ENCODE data around the gene GPC3. TPM values are rescaled to one million over a fixed set of nuclear protein-coding genes. Genes with fewer than 3 reads are reported as not detected.

Gene GPC3
- total and polyA plus RNA-seq, 8 donors = 0.46 to 137 (median 4.4) TPM

GRCh38 chrX:133742602-133743305 lies 242.6 kb downstream of the GPC3 start:
- no peak overlapping the region for H3K4me3 ChIP-seq
- WGBS, 5 donors = 43 to 68% (median 54%) methylated on average over 3 of the region's 3 CpGs
- no peak for DNase-seq
- no peaks in the 10 kb centered on the region for H3K4me1 ChIP-seq
- H3K27ac ChIP-seq = no peak overlapping the region
- H3K36me3 ChIP-seq = no peaks in the 10 kb centered on the region
- intact Hi-C loops (cut with DNase I; ENCODE audit: low total_unique reads) = no loop called here
- TF ChIP-seq CTCF (IDR thresholded peaks at IDR 0.05) (no peak), EP300 (IDR thresholded peaks at IDR 0.05) (no peak), POLR2A (IDR thresholded peaks at IDR 0.05) (no peak), POLR2AphosphoS5 (IDR thresholded peaks at IDR 0.05) (no peak)
- H3K9me3 ChIP-seq = no peaks in the 10 kb centered on the region
- peaks cover 0 to 5% (median 4%) of the 10 kb centered on the region in 3 donors for H3K27me3 ChIP-seq

- Histone ChIP-seq H3K9me3 (no peaks in the 10 kb centered on the region), H3K4me1 (no peaks in the 10 kb centered on the region), H3K27me3 (peaks cover 0 to 4% (median 0%) of the 10 kb centered on the region in 3 donors), H3K36me3 (no peaks in the 10 kb centered on the region), H3K27ac (no peak overlapping the region), H3K4me3 (no peak overlapping the region)
- intact Hi-C loops (cut with DNase I; ENCODE audit: low total_unique reads) = no loop called here
- TF ChIP-seq POLR2AphosphoS5 (IDR thresholded peaks at IDR 0.05) = no peak
- TF ChIP-seq POLR2A (IDR thresholded peaks at IDR 0.05) = no peak
- TF ChIP-seq EP300 (IDR thresholded peaks at IDR 0.05) = no peak
- TF ChIP-seq CTCF (IDR thresholded peaks at IDR 0.05) = no peak
- no peak for DNase-seq
- 61 to 94% (median 75%) methylated on average over 2 of the region's 2 CpGs for WGBS, 5 donors
Observed at GRCh38 chrX:133741303-133741702, 244.1 kb downstream of the GPC3 start.

GRCh38 chrX:133726642-133727041 lies 258.8 kb downstream of the GPC3 start:
- Histone ChIP-seq H3K9me3 (no peaks in the 10 kb centered on the region), H3K4me3 (no peak overlapping the region), H3K4me1 (no peaks in the 10 kb centered on the region), H3K36me3 (no peaks in the 10 kb centered on the region), H3K27ac (no peak overlapping the region), H3K27me3 (peaks cover 0 to 5% (median 0%) of the 10 kb centered on the region in 3 donors)
- intact Hi-C loops (cut with DNase I; ENCODE audit: low total_unique reads) = no loop called here
- TF ChIP-seq POLR2A (IDR thresholded peaks at IDR 0.05) (no peak), POLR2AphosphoS5 (IDR thresholded peaks at IDR 0.05) (no peak), EP300 (IDR thresholded peaks at IDR 0.05) (no peak), CTCF (IDR thresholded peaks at IDR 0.05) (no peak)
- 55 to 67% (median 58%) methylated on average over 2 of the region's 2 CpGs for WGBS, 5 donors
- no peak for DNase-seq

GRCh38 chrX:133726211-133726630 lies 259.2 kb downstream of the GPC3 start:
- Histone ChIP-seq H3K27me3 (peaks cover 0 to 5% (median 0%) of the 10 kb centered on the region in 3 donors), H3K36me3 (no peaks in the 10 kb centered on the region), H3K4me3 (no peak overlapping the region), H3K9me3 (no peaks in the 10 kb centered on the region), H3K4me1 (no peaks in the 10 kb centered on the region), H3K27ac (no peak overlapping the region)
- TF ChIP-seq POLR2AphosphoS5 (IDR thresholded peaks at IDR 0.05) (no peak), POLR2A (IDR thresholded peaks at IDR 0.05) (no peak), CTCF (IDR thresholded peaks at IDR 0.05) (no peak), EP300 (IDR thresholded peaks at IDR 0.05) (no peak)
- intact Hi-C loops (cut with DNase I; ENCODE audit: low total_unique reads) = no loop called here
- 49 to 63% (median 51%) methylated on average over 2 of the region's 2 CpGs for WGBS, 5 donors
- DNase-seq = no peak

Data from stomach (tissue), 9 donors.